ENCODE measurements around the gene TNFRSF6B.

DNA sequence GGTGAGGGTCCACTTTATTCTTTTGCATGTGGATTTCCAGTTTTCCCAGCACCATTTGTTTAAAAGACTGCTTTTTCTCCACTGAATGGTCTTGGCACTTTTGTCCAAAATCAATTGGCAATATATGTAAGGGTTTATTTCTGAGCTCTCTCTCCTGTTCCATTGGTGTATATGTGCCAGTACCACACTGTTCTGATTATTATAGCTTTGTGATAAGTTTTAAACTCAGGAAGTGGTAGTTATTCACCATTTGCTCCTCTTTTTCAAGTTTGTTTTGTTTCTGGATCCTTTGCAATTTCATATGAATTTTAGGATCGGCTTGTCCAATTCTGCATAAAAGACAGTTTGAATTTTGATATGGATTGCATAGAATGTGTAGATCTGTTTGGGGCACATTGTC lies 15.7 kb downstream of the TNFRSF6B start:
- TF ChIP-seq, protein P1, sequence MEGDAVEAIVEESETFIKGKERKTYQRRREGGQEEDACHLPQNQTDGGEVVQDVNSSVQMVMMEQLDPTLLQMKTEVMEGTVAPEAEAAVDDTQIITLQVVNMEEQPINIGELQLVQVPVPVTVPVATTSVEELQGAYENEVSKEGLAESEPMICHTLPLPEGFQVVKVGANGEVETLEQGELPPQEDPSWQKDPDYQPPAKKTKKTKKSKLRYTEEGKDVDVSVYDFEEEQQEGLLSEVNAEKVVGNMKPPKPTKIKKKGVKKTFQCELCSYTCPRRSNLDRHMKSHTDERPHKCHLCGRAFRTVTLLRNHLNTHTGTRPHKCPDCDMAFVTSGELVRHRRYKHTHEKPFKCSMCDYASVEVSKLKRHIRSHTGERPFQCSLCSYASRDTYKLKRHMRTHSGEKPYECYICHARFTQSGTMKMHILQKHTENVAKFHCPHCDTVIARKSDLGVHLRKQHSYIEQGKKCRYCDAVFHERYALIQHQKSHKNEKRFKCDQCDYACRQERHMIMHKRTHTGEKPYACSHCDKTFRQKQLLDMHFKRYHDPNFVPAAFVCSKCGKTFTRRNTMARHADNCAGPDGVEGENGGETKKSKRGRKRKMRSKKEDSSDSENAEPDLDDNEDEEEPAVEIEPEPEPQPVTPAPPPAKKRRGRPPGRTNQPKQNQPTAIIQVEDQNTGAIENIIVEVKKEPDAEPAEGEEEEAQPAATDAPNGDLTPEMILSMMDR (conservative IDR thresholded peaks at IDR 0.05 in 1 of 2, IDR thresholded peaks at IDR 0.05 in 1 of 2; ENCODE audit: low read depth in 1 of 2, low read length in 2 of 2): no peak
- TF ChIP-seq EZH2 (IDR thresholded peaks at IDR 0.05; ENCODE audit: low read length, missing control alignments): no peak

All from fibroblast of lung (primary cell).